HTERT RPE-1 (cell line): ENCODE measurements around the gene RNF31.

ENCODE experiments used
- in situ Hi-C: fragments of 300-500 bp; cut with MboI; formaldehyde crosslinking; loops from 4 replicates; pipeline ENCODE4 v1.14.3; 2020; ENCODE audit warnings: low sequenced_read_pairs

RNF31 gene

GRCh38 chr14:24159777-24160498 is 12.6 kb downstream of the RNF31 start:
- in situ Hi-C loops = no loop called here

- in situ Hi-C loops = no loop called here
These were observed 13.2 kb downstream of the RNF31 start for GRCh38 chr14:24160499-24160849.

- in situ Hi-C loops = no loop called here
These were observed 13.8 kb downstream of the RNF31 start, which contains the start of gene IRF9 for GRCh38 chr14:24160850-24161804. TSS of gene IRF9 (plus strand) at chr14:24161265. CDS start at chr14:24162145, 880 bp downstream.

DNA sequence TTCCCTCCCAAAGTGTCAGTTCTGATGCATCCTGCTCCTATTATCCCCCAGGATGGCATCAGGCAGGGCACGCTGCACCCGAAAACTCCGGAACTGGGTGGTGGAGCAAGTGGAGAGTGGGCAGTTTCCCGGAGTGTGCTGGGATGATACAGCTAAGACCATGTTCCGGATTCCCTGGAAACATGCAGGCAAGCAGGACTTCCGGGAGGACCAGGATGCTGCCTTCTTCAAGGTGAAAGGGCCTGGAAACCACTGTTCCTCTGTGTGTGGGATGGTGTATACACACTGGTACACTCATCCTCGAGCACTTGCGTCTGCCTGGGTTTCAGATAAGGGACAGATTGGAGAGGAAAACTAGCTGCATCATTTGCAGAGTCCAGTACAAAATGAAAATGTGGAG is 14.8 kb downstream of the RNF31 start:
- in situ Hi-C loops = no loop called here

GRCh38 chr14:24164518-24164991 is 17.3 kb downstream of the RNF31 start:
- in situ Hi-C loops = no loop called here

- in situ Hi-C loops = no loop called here
These were observed 18.5 kb downstream of the RNF31 start for GRCh38 chr14:24165785-24166184.

DNA sequence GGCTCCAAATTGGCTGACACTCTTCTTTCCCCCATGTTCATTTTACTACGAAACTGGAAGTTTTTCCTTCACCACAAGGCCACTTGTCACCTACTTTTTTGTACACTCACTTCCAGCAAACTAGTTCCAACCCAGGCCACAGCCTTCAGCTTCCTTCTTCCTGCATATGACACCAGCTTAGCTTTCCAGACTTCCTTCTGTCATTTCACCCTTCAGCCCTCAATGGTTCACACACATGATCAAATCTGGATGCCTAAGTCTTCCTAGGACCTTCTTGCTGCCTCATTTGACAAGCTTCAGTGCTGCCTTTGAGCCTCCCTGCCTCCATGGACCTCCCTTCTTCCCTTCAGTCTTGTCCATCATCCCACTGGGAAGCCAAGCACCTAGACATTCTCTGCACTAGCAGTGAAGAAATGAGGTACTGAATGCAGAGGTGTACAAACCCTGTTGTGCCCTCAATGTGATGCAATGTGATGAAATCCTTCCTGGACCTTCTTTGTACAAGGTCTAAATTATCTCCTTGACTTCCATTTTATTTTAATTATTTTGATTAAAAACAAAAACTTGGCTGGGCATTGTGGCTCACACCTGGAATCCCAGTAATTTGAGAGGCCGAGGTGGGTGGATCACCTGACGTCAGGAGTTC is 20.3 kb downstream of the RNF31 start:
- in situ Hi-C loops = no loop called here

DNA sequence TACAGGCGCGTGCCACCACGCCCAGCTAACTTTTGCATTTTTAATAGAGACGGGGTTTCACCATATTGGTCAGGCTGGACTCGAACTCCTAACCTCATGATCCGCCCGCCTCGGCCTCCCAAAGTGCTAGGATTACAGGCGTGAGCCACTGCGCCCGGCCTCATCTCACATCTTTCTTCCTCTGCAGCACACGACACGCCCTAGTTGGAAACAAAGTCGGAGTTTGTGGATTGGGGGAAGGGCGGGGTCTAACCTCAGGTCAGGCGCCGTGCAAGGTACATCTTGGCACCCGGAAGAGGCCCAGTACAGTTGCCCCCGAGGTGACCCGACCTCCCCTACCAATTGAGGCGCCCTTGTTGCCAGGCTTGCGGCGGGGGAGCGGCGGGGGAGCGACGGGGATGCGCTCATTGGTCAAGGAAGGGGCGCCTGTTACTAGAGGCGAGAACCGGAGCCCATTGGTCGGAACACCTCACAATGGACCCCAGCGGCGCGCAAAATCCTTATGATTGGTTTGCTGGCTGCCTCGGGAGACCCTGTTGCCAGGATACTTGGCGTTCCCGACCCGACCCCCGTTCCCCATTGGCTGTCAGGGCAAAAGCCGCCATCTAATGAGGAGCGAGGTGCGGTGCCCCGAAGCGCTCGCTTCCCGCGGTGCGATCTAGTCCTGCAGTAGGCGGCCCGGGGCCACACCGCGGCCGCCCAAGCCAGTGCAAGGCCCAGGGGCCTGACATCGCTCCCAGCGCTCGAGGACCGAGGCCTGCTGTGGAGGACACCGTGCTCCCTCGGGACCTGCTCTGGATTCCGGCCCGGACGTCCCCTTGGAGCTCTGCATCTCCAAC is 24.3 kb downstream of the RNF31 start, which contains the start of gene REC8:
Gene REC8, plus strand, starts transcription at position 659 of the 839 bp plus-strand sequence. CDS start 473 bp downstream, outside the sequence.
- in situ Hi-C loops = no loop called here

- in situ Hi-C loops = no loop called here
These were observed 25.1 kb downstream of the RNF31 start for GRCh38 chr14:24172261-24172860.

GRCh38 chr14:24172871-24173281 is 25.6 kb downstream of the RNF31 start:
- in situ Hi-C loops = no loop called here

DNA sequence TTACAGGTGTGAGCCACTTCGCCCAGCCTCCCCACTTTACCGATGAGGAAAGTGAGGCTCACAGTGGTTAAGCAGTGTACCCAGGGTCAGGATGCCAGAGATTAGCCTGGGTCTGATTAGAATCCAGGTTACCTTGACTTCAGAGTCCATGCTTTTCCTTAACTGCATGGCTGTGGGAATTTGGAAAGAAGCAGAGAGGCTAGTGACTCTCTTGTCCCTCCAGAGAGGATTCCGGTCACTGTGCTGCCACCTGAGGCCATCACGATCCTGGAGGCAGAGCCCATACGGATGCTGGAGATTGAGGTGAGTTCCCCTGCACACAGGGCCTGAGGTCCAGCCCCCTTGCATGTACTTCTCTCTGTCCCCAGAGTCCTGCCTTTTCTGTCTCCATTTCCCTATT is 29.3 kb downstream of the RNF31 start:
- in situ Hi-C loops = no loop called here

DNA sequence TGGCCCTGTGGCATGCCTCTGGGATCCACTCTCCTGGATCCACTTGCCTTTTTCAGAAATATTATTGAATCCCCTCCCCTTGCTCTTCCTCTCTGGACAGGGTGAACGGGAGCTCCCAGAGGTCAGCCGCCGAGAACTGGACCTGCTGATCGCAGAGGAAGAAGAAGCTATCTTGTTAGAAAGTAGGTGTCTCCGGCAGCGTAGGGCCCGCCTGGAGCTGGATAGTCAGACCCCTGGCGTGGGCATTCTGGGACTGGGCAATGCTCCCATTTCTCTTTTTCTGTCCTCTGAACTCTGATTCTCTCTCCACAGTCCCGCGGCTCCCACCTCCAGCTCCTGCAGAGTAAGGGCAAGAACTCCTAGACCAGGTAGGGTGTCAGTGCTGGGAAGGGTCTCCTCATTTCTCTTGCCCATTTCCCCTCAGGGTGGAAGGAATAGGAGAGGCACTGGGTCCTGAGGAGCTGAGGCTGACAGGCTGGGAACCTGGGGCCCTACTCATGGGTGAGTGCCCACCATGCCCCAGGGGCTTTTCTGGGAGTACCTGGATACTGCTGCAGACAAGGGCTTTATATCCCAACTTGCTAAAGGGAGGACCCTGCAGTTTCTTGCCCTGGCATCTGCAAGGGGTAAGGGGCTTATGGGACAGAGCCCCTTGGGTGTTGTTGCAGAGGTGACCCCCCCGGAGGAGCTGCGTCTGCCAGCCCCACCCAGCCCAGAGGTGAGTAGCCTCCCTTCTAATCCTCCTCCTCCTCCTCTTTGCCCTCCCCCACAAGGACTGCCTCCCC is 29.9 kb downstream of the RNF31 start:
- in situ Hi-C loops = no loop called here

DNA sequence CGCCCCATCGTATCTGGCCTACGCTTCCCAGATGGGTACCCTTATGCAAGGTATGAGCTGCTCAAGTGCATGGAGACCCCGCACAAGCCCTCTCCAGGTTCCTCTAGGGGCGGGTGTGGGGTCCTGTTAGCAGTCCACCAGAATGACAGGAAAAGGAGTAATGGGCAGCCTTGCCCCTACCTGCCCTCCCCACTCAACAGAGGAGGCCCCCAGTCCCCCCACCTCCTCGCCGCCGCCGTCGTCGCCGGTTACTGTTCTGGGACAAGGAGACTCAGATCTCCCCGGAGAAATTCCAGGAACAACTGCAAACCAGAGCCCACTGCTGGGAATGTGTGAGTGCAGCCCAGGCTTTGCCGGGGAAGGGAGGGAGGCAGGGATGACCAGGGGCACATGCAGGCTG is 30.6 kb downstream of the RNF31 start:
- in situ Hi-C loops = no loop called here

GRCh38 chr14:24178399-24179178 is 31.3 kb downstream of the RNF31 start:
- in situ Hi-C loops = no loop called here

DNA sequence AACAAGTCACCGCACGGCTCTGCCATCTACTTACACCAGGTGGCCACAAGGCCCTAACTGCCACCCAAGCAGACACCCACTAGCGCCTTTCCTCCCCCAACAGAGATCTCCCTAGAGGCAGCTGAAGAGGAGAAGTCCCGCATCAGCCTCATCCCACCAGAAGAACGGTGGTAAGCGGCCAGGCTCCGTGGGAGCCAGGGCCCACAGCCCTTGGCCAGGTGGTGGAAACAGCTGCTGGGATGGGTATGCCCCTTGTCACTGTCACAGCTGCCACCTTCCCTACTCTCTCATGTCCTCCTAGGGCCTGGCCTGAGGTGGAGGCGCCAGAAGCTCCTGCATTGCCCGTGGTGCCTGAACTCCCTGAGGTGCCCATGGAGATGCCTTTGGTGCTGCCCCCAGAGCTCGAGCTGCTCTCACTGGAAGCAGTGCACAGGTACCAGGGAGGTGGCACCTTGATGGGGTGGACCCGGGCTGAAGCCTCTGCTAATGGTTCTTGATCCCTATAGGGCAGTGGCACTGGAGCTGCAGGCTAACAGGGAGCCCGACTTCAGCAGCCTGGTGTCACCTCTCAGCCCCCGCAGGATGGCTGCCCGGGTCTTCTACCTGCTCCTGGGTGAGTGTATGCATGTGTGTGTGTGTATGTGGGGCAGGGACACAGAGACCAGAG is 32.1 kb downstream of the RNF31 start:
- in situ Hi-C loops = no loop called here

GRCh38 chr14:24179961-24180796 is 32.9 kb downstream of the RNF31 start:
- in situ Hi-C loops = no loop called here
